HepG2 (cell line): ENCODE data around the gene DAZAP1. TPM values are rescaled to one million over a fixed set of nuclear protein-coding genes. Genes with fewer than 3 reads are reported as not detected.

Experiments used
- ARNT ChIP-seq: fragments of 450-650 bp; IDR thresholded peaks from 2 replicates; pipeline ENCODE4 v1.6.1; 2017
- CREB1 ChIP-seq, 2 experiments: fragments of 450-650 bp in 1 of 2; IDR thresholded peaks; 2 replicates each; pipeline ENCODE4 v1.6.1; 2016 to 2017; ENCODE audit warnings: control low read depth in 1 of 2, mild to moderate bottlenecking in 1 of 2, missing compliant biosample characterization in 1 of 2, missing genetic modification characterization in 1 of 2
- DMTF1 ChIP-seq: sonication (generic); formaldehyde crosslinking; IDR thresholded peaks from 2 replicates; pipeline ENCODE4 v1.4.0; 2020; ENCODE audit warnings: mild to moderate bottlenecking, missing genetic modification reagents
- FOXK2 ChIP-seq: fragments of 450-650 bp; IDR thresholded peaks from 2 replicates; pipeline ENCODE4 v1.6.1; 2016
- HMG20B ChIP-seq: conservative IDR thresholded peaks from 2 replicates; pipeline ENCODE4 v1.6.1; 2016; ENCODE audit warnings: missing genetic modification reagents, missing compliant biosample characterization
- IKZF4 ChIP-seq: sonication (generic); formaldehyde crosslinking; IDR thresholded peaks from 2 replicates; pipeline ENCODE4 v1.5.1; 2020; ENCODE audit warnings: borderline replicate concordance, mild to moderate bottlenecking, low read depth, missing genetic modification reagents; ENCODE audit errors: not compliant biosample characterization
- MAFF ChIP-seq: IDR thresholded peaks from 2 replicates; pipeline ENCODE4 v1.6.1; 2011; ENCODE audit warnings: low read depth, low read length, improper control_type of control experiment
- RBFOX2 ChIP-seq: fragments of 200-400 bp; formaldehyde crosslinking; IDR thresholded peaks from 2 replicates; pipeline ENCODE4 v1.6.1; 2017; ENCODE audit warnings: low read depth, mild to moderate bottlenecking, low read length
- SMAD1 ChIP-seq: sonication (generic); formaldehyde crosslinking; IDR thresholded peaks from 2 replicates; pipeline ENCODE4 v1.4.0; 2020; ENCODE audit warnings: missing genetic modification reagents, low read depth, mild to moderate bottlenecking, borderline replicate concordance
- SRF ChIP-seq: IDR thresholded peaks from 2 replicates; pipeline ENCODE4 v1.6.1; 2011; ENCODE audit warnings: mild to moderate bottlenecking, low read depth, low read length, moderate library complexity
- TEAD2 ChIP-seq: sonication (generic); formaldehyde crosslinking; IDR thresholded peaks from 2 replicates; pipeline ENCODE4 v1.9.0; 2021; ENCODE audit warnings: missing genetic modification reagents
- TEAD3 ChIP-seq: optimal IDR thresholded peaks from 2 replicates; pipeline ENCODE3; 2016; ENCODE audit warnings: borderline replicate concordance
- TFDP1 ChIP-seq: IDR thresholded peaks from 2 replicates; pipeline ENCODE4 v1.6.1; 2016; ENCODE audit warnings: missing compliant biosample characterization, missing genetic modification reagents, borderline replicate concordance
- THAP11 ChIP-seq: IDR thresholded peaks from 2 replicates; pipeline ENCODE4 v1.6.1; 2016; ENCODE audit warnings: missing biosample characterization, missing genetic modification reagents
- TSC22D2 ChIP-seq: sonication (generic); formaldehyde crosslinking; IDR thresholded peaks from 2 replicates; pipeline ENCODE4 v1.5.1; 2020; ENCODE audit warnings: missing genetic modification reagents, mild to moderate bottlenecking, borderline replicate concordance
- YEATS2 ChIP-seq: sonication (generic); formaldehyde crosslinking; IDR thresholded peaks from 2 replicates; pipeline ENCODE4 v1.4.0; 2020; ENCODE audit warnings: missing genetic modification reagents, borderline replicate concordance
- ZFP1 ChIP-seq: IDR thresholded peaks from 2 replicates; pipeline ENCODE4 v1.6.1; 2016
- ZFP36 ChIP-seq: fragments of 150-350 bp; IDR thresholded peaks from 2 replicates; pipeline ENCODE4 v1.6.1; 2018; ENCODE audit warnings: borderline replicate concordance, low read length, low read depth; ENCODE audit not compliant: partially characterized antibody
- ZFP36L2 ChIP-seq: sonication (generic); formaldehyde crosslinking; IDR thresholded peaks from 2 replicates; pipeline ENCODE4 v1.4.0; 2020; ENCODE audit warnings: missing genetic modification reagents
- ZFP41 ChIP-seq: sonication (generic); formaldehyde crosslinking; IDR thresholded peaks from 2 replicates; pipeline ENCODE4 v1.4.0; 2020; ENCODE audit warnings: mild to moderate bottlenecking, missing genetic modification reagents, borderline replicate concordance
- ZNF160 ChIP-seq: sonication (generic); formaldehyde crosslinking; IDR thresholded peaks from 2 replicates; pipeline ENCODE4 v1.8.0; 2022; ENCODE audit warnings: mild to moderate bottlenecking, inconsistent platforms, missing genetic modification reagents
- ZNF337 ChIP-seq: sonication (generic); formaldehyde crosslinking; IDR thresholded peaks from 2 replicates; pipeline ENCODE4 v1.5.1; 2020; ENCODE audit warnings: missing genetic modification reagents, low read depth, mild to moderate bottlenecking, borderline replicate concordance
- ZNF619 ChIP-seq: sonication (generic); formaldehyde crosslinking; IDR thresholded peaks from 2 replicates; pipeline ENCODE4 v1.4.0; 2020; ENCODE audit warnings: mild to moderate bottlenecking, missing genetic modification reagents
- ZNF629 ChIP-seq: sonication (generic); formaldehyde crosslinking; conservative IDR thresholded peaks from 2 replicates; pipeline ENCODE4 v1.5.0; 2020; ENCODE audit warnings: missing genetic modification reagents
- ZNF652 ChIP-seq: IDR thresholded peaks from 2 replicates; pipeline ENCODE4 v1.6.1; 2016; ENCODE audit warnings: low read depth, borderline replicate concordance
- ZSCAN25 ChIP-seq: sonication (generic); formaldehyde crosslinking; IDR thresholded peaks from 2 replicates; pipeline ENCODE4 v1.8.0; 2022; ENCODE audit warnings: mild to moderate bottlenecking, missing genetic modification reagents
- polyA plus RNA-seq, 8 experiments: library from polyadenylated mRNA; depleted of rRNA in 3 of 8; stranded (reverse) in 7 of 8; unstranded in 1 of 8; fragments of >200 nt; fragmentation: Illumina TruSeq in 4 of 8; extraction: Trizol in 4 of 8; gene quantifications; 2 replicates each; pipeline versions ENCODE4 v1.2.1 to v1.2.3, GENCODE V29; 2011 to 2016; ENCODE audit warnings: low read depth in 4 of 8, missing spikeins in 1 of 8, mixed read lengths in 1 of 8; ENCODE audit not compliant: insufficient read depth in 1 of 8
- total RNA-seq, 5 experiments: library from RNA; depleted of rRNA; stranded (reverse); fragments of >200 nt; fragmentation: Illumina TruSeq; extraction: Trizol; gene quantifications; 2 replicates each; pipeline ENCODE4 v1.2.3, GENCODE V29; 2016; ENCODE audit warnings: low read depth in 1 of 5
- TF ChIP-seq, protein P1 (sequence below): sonication (generic); formaldehyde crosslinking; IDR thresholded peaks from 2 replicates; pipeline ENCODE4 v1.8.1; 2023; ENCODE audit warnings: mild to moderate bottlenecking, missing genetic modification reagents

DAZAP1 gene
- total and polyA plus RNA-seq, 2 of the 13 experiments (the other 11 are each of a cell fraction or from before 2014, with no cell fraction given) = 63.3 to 79.2 TPM

DNA sequence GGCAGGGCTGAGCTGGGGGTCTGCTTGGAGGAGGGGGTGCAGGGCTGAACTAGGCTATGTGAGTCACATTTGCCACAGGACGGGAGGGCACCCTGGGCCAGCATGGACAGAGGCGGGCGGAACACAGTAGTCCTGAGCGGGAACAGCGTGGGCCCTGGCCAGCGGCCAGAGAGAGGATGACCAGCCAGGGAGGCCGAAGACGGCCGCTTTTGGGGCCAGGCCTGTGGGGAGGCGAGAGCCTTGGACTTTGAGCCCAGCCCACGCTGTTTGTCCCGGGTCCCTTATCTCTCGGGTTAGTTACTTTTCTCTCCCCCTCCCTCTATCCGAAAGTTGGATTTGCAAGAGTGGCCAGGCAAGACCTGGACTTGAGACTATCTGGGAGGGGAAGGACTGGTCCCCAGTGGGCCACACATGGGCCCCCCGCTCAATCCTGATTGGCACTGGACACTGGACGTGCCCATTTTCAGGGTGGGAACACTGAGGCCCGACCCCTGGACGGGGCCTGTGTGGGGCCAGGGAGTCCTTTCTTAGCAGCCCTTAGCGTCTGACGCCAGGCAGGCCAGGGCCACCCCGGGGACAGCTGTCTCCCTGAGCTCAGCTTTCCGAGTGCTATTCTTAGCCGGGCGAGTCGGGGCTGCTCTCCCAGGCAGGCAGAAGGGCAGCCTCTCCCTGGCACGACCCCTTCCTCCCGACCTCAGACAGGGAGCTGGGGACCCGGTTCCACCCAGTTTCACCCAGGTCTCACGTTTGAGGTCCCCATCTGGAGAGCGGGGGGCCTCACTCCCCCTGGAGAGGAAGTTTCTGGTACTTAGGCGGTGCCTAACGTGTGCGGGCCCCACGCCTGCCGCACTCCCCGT is 6.9 kb upstream of the DAZAP1 start (continued):
- TF ChIP-seq TEAD3 (CRISPR knock-in tag) = no peak
- TF ChIP-seq DMTF1 (CRISPR knock-in tag) = no peak
- peak; percentile 50 for TF ChIP-seq THAP11 (CRISPR knock-in tag)
- TF ChIP-seq IKZF4 (CRISPR knock-in tag) = no peak
- no peak for TF ChIP-seq ZNF619 (CRISPR knock-in tag)
- TF ChIP-seq TFDP1 (CRISPR knock-in tag) = peak; percentile 83; the same call in 1 of the 2 replicates
- no peak for TF ChIP-seq CREB1 (IDR thresholded peaks at IDR 0.05)
- no peak for TF ChIP-seq CREB1 (CRISPR knock-in tag; IDR thresholded peaks at IDR 0.05)
- peak; percentile 75; the same call in 1 of the 2 replicates for TF ChIP-seq ZSCAN25 (CRISPR knock-in tag)
- no peak for TF ChIP-seq SRF
- peak; percentile 62; the same call in 1 of the 2 replicates for TF ChIP-seq YEATS2 (CRISPR knock-in tag)
- no peak for TF ChIP-seq ZNF337 (CRISPR knock-in tag)
- TF ChIP-seq, protein P1, sequence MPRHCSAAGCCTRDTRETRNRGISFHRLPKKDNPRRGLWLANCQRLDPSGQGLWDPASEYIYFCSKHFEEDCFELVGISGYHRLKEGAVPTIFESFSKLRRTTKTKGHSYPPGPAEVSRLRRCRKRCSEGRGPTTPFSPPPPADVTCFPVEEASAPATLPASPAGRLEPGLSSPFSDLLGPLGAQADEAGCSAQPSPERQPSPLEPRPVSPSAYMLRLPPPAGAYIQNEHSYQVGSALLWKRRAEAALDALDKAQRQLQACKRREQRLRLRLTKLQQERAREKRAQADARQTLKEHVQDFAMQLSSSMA (CRISPR knock-in tag) = no peak
- TF ChIP-seq ZNF652 = no peak
- no peak for TF ChIP-seq MAFF
- TF ChIP-seq ZNF160 (CRISPR knock-in tag) = peak; percentile 21; the same call in 1 of the 2 replicates
- TF ChIP-seq RBFOX2 = peak; percentile 34
- TF ChIP-seq TEAD2 (CRISPR knock-in tag) = no peak
- TF ChIP-seq ZFP1 (CRISPR knock-in tag) = no peak
- no peak for TF ChIP-seq ZFP41 (CRISPR knock-in tag)
- no peak for TF ChIP-seq ZFP36
- no peak for TF ChIP-seq ZFP36L2 (CRISPR knock-in tag)
- no peak for TF ChIP-seq TSC22D2 (CRISPR knock-in tag)
- no peak for TF ChIP-seq ARNT
- TF ChIP-seq FOXK2 = no peak
- TF ChIP-seq SMAD1 (CRISPR knock-in tag) = no peak
- peak; percentile 37; the same call in 1 of the 2 replicates for TF ChIP-seq HMG20B (CRISPR knock-in tag)
- TF ChIP-seq ZNF629 = peak; percentile 100
